Measurements from ENCODE around the gene FGG. TPM values are rescaled to one million over a fixed set of nuclear protein-coding genes. Genes with fewer than 3 reads are reported as not detected.
A peak's percentile ranks its signal among the peaks of the same experiment; 100 is the strongest.

FGG gene
- total and polyA plus RNA-seq, 2 of the 13 experiments (the other 11 are each of a cell fraction or from before 2014, with no cell fraction given): 1,037 to 2,423 TPM

DNA sequence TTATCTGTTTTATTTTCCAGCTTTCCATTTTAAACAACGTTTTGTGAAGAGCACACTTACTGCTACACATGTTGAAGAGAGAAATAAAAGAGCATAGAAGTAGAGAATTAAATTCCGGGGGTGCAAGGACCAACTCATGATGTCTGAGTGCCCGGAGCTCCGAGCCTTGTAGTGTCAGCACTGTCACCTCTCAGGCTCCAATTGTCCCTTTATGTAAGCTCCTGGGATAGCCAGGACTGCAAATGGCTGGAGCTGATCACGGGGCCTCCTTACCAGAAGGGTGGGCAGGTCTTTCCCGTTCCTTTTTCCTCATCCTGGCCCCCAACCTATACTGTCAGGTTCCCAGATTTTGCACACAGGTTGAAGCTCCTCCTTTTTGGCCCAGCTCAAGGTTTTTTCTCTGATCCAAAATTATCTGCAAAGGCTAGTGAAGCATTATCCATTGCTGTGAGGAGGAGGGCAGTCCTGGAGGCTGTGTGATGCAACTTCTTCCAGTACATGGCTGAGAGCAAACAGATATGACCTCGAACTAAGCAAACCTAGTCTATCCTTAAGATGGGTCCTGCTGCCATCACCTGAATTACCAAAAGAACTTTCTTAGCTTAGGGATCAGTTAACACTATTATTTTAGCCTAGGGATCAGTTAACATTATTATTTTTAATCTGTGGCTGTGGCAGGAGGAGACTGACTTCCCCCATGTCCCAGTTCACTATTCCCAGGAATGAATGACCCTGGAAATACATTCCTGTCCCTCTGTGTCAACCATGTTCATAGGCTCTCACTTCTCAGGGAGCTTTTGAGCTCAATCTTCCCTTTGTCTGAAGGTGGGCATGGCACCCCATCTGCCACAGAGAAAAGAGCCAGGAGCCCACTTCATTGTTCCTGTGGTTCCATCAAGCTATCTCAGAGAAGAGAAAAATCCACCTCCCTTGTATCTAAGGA, at the start of gene FGG (continued):
- peak; percentile 43; the same call in 1 of the 2 replicates for TF ChIP-seq ZFX (CRISPR knock-in tag; IDR thresholded peaks at IDR 0.05; ENCODE audit: low read depth)
- TF ChIP-seq MIXL1 (CRISPR knock-in tag; IDR thresholded peaks at IDR 0.05): peak; percentile 71; the same call in 1 of the 2 replicates
- TF ChIP-seq GATAD1 (CRISPR knock-in tag; IDR thresholded peaks at IDR 0.05): no peak
- TF ChIP-seq, protein P1, sequence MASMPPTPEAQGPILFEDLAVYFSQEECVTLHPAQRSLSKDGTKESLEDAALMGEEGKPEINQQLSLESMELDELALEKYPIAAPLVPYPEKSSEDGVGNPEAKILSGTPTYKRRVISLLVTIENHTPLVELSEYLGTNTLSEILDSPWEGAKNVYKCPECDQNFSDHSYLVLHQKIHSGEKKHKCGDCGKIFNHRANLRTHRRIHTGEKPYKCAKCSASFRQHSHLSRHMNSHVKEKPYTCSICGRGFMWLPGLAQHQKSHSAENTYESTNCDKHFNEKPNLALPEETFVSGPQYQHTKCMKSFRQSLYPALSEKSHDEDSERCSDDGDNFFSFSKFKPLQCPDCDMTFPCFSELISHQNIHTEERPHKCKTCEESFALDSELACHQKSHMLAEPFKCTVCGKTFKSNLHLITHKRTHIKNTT (CRISPR knock-in tag; IDR thresholded peaks at IDR 0.05): no peak
- TF ChIP-seq ZNF607 (CRISPR knock-in tag; IDR thresholded peaks at IDR 0.05; ENCODE audit: borderline replicate concordance): no peak; the same call in 1 of the 2 replicates
- TF ChIP-seq, protein P2, sequence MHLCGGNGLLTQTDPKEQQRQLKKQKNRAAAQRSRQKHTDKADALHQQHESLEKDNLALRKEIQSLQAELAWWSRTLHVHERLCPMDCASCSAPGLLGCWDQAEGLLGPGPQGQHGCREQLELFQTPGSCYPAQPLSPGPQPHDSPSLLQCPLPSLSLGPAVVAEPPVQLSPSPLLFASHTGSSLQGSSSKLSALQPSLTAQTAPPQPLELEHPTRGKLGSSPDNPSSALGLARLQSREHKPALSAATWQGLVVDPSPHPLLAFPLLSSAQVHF (CRISPR knock-in tag; IDR thresholded peaks at IDR 0.05): no peak
- no peak for TF ChIP-seq ZNF891 (CRISPR knock-in tag; IDR thresholded peaks at IDR 0.05)
- no peak; the same call in 1 of the 2 replicates for TF ChIP-seq ZSCAN30 (CRISPR knock-in tag; IDR thresholded peaks at IDR 0.05)
- TF ChIP-seq SP1 (IDR thresholded peaks at IDR 0.05): no peak
- TF ChIP-seq SP1 (CRISPR knock-in tag; IDR thresholded peaks at IDR 0.05): no peak
- TF ChIP-seq, protein P3, sequence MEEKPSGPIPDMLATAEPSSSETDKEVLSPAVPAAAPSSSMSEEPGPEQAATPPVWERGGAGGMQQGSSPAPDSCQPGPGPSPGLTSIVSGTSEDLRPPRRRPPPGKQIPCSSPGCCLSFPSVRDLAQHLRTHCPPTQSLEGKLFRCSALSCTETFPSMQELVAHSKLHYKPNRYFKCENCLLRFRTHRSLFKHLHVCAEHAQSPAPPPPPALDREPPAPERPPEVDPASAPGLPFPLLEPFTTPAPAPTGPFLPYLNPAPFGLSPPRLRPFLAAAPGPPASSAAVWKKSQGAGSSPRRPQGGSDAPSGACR (CRISPR knock-in tag; IDR thresholded peaks at IDR 0.05): no peak
- 0 out of 2 replicates have a peak, but pooled peaks have one; percentile 48 for TF ChIP-seq ZFP36L1 (CRISPR knock-in tag; IDR thresholded peaks at IDR 0.05)
- TF ChIP-seq, protein P4, sequence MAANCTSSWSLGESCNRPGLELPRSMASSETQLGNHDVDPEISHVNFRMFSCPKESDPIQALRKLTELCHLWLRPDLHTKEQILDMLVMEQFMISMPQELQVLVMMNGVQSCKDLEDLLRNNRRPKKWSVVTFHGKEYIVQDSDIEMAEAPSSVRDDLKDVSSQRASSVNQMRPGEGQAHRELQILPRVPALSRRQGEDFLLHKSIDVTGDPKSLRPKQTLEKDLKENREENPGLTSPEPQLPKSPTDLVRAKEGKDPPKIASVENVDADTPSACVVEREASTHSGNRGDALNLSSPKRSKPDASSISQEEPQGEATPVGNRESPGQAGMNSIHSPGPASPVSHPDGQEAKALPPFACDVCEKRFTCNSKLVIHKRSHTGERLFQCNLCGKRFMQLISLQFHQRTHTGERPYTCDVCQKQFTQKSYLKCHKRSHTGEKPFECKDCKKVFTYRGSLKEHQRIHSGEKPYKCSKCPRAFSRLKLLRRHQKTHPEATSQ (CRISPR knock-in tag; IDR thresholded peaks at IDR 0.05; ENCODE audit: borderline replicate concordance): no peak
- no peak for TF ChIP-seq ZFP36L2 (CRISPR knock-in tag; IDR thresholded peaks at IDR 0.05)
- TF ChIP-seq POLR2AphosphoS2 (IDR thresholded peaks at IDR 0.05; ENCODE audit: low read depth, low read length): no peak
- TF ChIP-seq ZNF790 (CRISPR knock-in tag; IDR thresholded peaks at IDR 0.05; ENCODE audit: borderline replicate concordance): no peak
- TF ChIP-seq, protein P5, sequence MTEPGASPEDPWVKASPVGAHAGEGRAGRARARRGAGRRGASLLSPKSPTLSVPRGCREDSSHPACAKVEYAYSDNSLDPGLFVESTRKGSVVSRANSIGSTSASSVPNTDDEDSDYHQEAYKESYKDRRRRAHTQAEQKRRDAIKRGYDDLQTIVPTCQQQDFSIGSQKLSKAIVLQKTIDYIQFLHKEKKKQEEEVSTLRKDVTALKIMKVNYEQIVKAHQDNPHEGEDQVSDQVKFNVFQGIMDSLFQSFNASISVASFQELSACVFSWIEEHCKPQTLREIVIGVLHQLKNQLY (CRISPR knock-in tag; IDR thresholded peaks at IDR 0.05): 0 out of 2 replicates have a peak, but pooled peaks have one; percentile 29
- TF ChIP-seq, protein P6, sequence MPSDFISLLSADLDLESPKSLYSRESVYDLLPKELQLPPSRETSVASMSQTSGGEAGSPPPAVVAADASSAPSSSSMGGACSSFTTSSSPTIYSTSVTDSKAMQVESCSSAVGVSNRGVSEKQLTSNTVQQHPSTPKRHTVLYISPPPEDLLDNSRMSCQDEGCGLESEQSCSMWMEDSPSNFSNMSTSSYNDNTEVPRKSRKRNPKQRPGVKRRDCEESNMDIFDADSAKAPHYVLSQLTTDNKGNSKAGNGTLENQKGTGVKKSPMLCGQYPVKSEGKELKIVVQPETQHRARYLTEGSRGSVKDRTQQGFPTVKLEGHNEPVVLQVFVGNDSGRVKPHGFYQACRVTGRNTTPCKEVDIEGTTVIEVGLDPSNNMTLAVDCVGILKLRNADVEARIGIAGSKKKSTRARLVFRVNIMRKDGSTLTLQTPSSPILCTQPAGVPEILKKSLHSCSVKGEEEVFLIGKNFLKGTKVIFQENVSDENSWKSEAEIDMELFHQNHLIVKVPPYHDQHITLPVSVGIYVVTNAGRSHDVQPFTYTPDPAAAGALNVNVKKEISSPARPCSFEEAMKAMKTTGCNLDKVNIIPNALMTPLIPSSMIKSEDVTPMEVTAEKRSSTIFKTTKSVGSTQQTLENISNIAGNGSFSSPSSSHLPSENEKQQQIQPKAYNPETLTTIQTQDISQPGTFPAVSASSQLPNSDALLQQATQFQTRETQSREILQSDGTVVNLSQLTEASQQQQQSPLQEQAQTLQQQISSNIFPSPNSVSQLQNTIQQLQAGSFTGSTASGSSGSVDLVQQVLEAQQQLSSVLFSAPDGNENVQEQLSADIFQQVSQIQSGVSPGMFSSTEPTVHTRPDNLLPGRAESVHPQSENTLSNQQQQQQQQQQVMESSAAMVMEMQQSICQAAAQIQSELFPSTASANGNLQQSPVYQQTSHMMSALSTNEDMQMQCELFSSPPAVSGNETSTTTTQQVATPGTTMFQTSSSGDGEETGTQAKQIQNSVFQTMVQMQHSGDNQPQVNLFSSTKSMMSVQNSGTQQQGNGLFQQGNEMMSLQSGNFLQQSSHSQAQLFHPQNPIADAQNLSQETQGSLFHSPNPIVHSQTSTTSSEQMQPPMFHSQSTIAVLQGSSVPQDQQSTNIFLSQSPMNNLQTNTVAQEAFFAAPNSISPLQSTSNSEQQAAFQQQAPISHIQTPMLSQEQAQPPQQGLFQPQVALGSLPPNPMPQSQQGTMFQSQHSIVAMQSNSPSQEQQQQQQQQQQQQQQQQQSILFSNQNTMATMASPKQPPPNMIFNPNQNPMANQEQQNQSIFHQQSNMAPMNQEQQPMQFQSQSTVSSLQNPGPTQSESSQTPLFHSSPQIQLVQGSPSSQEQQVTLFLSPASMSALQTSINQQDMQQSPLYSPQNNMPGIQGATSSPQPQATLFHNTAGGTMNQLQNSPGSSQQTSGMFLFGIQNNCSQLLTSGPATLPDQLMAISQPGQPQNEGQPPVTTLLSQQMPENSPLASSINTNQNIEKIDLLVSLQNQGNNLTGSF (CRISPR knock-in tag; IDR thresholded peaks at IDR 0.05): no peak
- no peak for TF ChIP-seq CREB1 (IDR thresholded peaks at IDR 0.05)
- TF ChIP-seq CREB1 (CRISPR knock-in tag; IDR thresholded peaks at IDR 0.05): peak; percentile 68; the same call in 1 of the 2 replicates

All from HepG2 (cell line).